NAMALWA (cell line): ENCODE results near the gene TPRG1.
"Not testable (repeated sequence)": the region's sequence is repeated elsewhere in the genome, so short reads cannot be mapped to it uniquely, and the experiment has no call there.

ENCODE experiments used
- DNase-seq: peaks from one replicate; pipeline ENCODE4 v3.0.0-alpha.2; 2015; ENCODE audit warnings: low spot score

TPRG1 gene

GRCh38 chr3:189316296-189317019 is 144.7 kb downstream of the TPRG1 start:
- no peak for DNase-seq

GRCh38 chr3:189317911-189318310 is 146.1 kb downstream of the TPRG1 start:
- no peak for DNase-seq

- DNase-seq, result no peak
Measured at GRCh38 chr3:189320511-189320910, 148.7 kb downstream of the TPRG1 start.

GRCh38 chr3:189322339-189322738 is 150.6 kb downstream of the TPRG1 start:
- no peak for DNase-seq

GRCh38 chr3:189324538-189325138 is 152.9 kb downstream of the TPRG1 start:
- peak; percentile 82 for DNase-seq

- no peak for DNase-seq
Measured at GRCh38 chr3:189325454-189325853, 153.7 kb downstream of the TPRG1 start.

GRCh38 chr3:189329630-189330029 is 157.9 kb downstream of the TPRG1 start:
- DNase-seq, result not testable (repeated sequence)

- no peak for DNase-seq
Measured at GRCh38 chr3:189330066-189330465, 158.3 kb downstream of the TPRG1 start.

GRCh38 chr3:189331002-189331418 is 159.2 kb downstream of the TPRG1 start:
- DNase-seq, result no peak

- no peak for DNase-seq
Measured at GRCh38 chr3:189334064-189334920, 162.5 kb downstream of the TPRG1 start.

- DNase-seq, result peak; percentile 9
Measured at GRCh38 chr3:189337673-189338091, 165.9 kb downstream of the TPRG1 start.

GRCh38 chr3:189338366-189338765 is 166.6 kb downstream of the TPRG1 start:
- no peak for DNase-seq

GRCh38 chr3:189339996-189340395 is 168.2 kb downstream of the TPRG1 start:
- DNase-seq, result no peak

GRCh38 chr3:189340680-189341460 is 169.1 kb downstream of the TPRG1 start:
- peak; percentile 50 for DNase-seq

- DNase-seq, result no peak
Measured at GRCh38 chr3:189342811-189343210, 171.0 kb downstream of the TPRG1 start.

- DNase-seq, result no peak
Measured at GRCh38 chr3:189344996-189345395, 173.2 kb downstream of the TPRG1 start.

GRCh38 chr3:189349772-189350171 is 178.0 kb downstream of the TPRG1 start:
- DNase-seq, result no peak

GRCh38 chr3:189353318-189353965 is 181.7 kb downstream of the TPRG1 start:
- DNase-seq, result no peak

- DNase-seq, result no peak
Measured at GRCh38 chr3:189353988-189354889, 182.5 kb downstream of the TPRG1 start.

- no peak for DNase-seq
Measured at GRCh38 chr3:189355115-189355480, 183.3 kb downstream of the TPRG1 start.
